Endothelial cell of umbilical vein (primary cell): Measurements from ENCODE around the gene ZYX.

ENCODE experiments used
- CTCF ChIP-seq, 2 donors: IDR thresholded peaks; 1 replicate in 1 of 2; 2 replicates in 1 of 2; pipeline ENCODE4 v1.5.1; 2011; ENCODE audit warnings: low read length in 2 of 2, mild to moderate bottlenecking in 2 of 2, moderate library complexity in 2 of 2, control low read depth in 1 of 2, inconsistent platforms in 1 of 2, low read depth in 1 of 2; ENCODE audit not compliant: insufficient read depth in 1 of 2; ENCODE audit errors: extremely low read depth in 1 of 2
- EZH2 ChIP-seq: IDR thresholded peaks from 2 replicates; pipeline ENCODE4 v1.6.1; 2012; ENCODE audit warnings: borderline replicate concordance, low read depth, mild to moderate bottlenecking, moderate library complexity, low read length, inconsistent platforms; ENCODE audit not compliant: severe bottlenecking
- POLR2A ChIP-seq: IDR thresholded peaks from 2 replicates; pipeline ENCODE4 v1.6.1; 2012; ENCODE audit warnings: low read depth, mild to moderate bottlenecking, control low read depth, low read length
- POLR2AphosphoS5 ChIP-seq: IDR thresholded peaks from 2 replicates; pipeline ENCODE4 v1.6.1; 2012; ENCODE audit warnings: low read depth, mild to moderate bottlenecking, control low read depth, low read length, moderate library complexity; ENCODE audit not compliant: insufficient read depth

- TF ChIP-seq POLR2A (no peak), CTCF (IDR thresholded peaks at IDR 0.05; ENCODE audit: extremely low read depth in 1 of 2, insufficient read depth in 1 of 2, low read depth in 1 of 2, low read length in 2 of 2) (peak; percentile 58 to 73), EZH2 (no peak), POLR2AphosphoS5 (no peak)
Measured at GRCh38 chr7:143345428-143345900, 35.7 kb upstream of the ZYX start.
